PFSK-1 (cell line): ENCODE data around the gene EVI5L.

Source experiments
- POLR2AphosphoS5 ChIP-seq: IDR thresholded peaks from 2 replicates; pipeline ENCODE4 v1.6.1; 2012; ENCODE audit warnings: low read depth, mild to moderate bottlenecking, control low read depth, low read length, moderate library complexity
- TF ChIP-seq, protein P1 (sequence below), 2 experiments: IDR thresholded peaks; 2 replicates each; pipeline versions ENCODE4 v1.6.1 to v1.8.0; 2011 to 2012; ENCODE audit warnings: low read depth in 2 of 2, low read length in 2 of 2, control low read depth in 1 of 2, inconsistent platforms in 1 of 2, mild to moderate bottlenecking in 1 of 2, moderate library complexity in 1 of 2; ENCODE audit not compliant: insufficient read depth in 1 of 2

DNA sequence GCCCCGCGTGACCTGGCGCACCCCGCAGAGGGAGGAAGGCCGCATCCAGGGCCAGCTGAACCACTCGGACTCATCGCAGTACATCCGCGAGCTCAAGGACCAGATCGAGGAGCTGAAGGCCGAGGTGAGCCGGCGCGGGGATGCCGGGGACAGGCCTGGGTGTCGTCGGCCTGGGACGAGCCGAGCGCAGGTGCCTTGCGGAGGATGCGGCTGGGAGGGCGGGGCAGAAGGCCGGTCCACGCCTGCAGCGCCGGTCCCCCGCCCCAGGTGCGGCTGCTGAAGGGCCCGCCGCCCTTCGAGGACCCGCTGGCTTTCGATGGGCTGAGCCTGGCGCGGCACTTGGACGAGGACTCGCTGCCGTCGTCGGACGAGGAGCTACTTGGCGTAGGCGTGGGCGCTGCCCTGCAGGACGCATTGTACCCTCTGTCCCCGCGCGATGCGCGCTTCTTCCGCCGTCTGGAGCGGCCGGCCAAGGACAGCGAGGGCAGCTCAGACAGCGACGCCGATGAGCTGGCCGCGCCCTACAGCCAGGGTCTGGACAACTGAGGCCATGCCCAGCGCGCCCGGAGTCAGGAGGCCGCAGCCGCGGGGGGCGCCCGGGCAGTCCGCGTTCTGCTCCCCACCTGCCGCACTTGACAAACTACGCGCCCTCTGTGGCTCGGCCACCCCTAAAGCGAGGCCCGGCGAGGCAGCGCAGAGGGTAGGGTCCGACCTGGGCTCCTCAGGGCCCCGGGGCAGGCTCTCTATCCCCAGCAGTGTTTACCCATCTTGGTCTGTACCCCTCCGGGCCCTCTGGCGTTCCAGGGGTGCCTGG lies 33.3 kb downstream of the EVI5L start:
- no peak for TF ChIP-seq POLR2AphosphoS5
- TF ChIP-seq, protein P1, sequence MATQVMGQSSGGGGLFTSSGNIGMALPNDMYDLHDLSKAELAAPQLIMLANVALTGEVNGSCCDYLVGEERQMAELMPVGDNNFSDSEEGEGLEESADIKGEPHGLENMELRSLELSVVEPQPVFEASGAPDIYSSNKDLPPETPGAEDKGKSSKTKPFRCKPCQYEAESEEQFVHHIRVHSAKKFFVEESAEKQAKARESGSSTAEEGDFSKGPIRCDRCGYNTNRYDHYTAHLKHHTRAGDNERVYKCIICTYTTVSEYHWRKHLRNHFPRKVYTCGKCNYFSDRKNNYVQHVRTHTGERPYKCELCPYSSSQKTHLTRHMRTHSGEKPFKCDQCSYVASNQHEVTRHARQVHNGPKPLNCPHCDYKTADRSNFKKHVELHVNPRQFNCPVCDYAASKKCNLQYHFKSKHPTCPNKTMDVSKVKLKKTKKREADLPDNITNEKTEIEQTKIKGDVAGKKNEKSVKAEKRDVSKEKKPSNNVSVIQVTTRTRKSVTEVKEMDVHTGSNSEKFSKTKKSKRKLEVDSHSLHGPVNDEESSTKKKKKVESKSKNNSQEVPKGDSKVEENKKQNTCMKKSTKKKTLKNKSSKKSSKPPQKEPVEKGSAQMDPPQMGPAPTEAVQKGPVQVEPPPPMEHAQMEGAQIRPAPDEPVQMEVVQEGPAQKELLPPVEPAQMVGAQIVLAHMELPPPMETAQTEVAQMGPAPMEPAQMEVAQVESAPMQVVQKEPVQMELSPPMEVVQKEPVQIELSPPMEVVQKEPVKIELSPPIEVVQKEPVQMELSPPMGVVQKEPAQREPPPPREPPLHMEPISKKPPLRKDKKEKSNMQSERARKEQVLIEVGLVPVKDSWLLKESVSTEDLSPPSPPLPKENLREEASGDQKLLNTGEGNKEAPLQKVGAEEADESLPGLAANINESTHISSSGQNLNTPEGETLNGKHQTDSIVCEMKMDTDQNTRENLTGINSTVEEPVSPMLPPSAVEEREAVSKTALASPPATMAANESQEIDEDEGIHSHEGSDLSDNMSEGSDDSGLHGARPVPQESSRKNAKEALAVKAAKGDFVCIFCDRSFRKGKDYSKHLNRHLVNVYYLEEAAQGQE (IDR thresholded peaks at IDR 0.05; ENCODE audit: insufficient read depth in 1 of 2, low read depth in 2 of 2, low read length in 2 of 2) = no peak
